Endothelial cell of umbilical vein (primary cell): Measurements from ENCODE around the gene KDM4E. TPM values are rescaled to one million over a fixed set of nuclear protein-coding genes. Genes with fewer than 3 reads are reported as not detected.

Experiments used
- BruUV-seq: library from RNA; stranded (reverse); fragments of 400-500 nt; replicated peaks from 2 replicates; lab custom pipeline; 2021; lab: Mats Ljungman, UMichigan
- CTCF ChIA-PET: fragments of 300-600, 350-600 bp; sonication (Branson Sonifier 250); formaldehyde crosslinking; loops from one replicate; lab custom pipeline; 2021; ENCODE audit warnings: antibody characterized with exemption, inconsistent platforms; lab: Charles Lee
- POLR2A ChIA-PET: fragments of 300-600, 350-600 bp; sonication (Branson Sonifier 250); formaldehyde crosslinking; loops from one replicate; lab custom pipeline; 2021; ENCODE audit warnings: antibody characterized with exemption, inconsistent platforms; lab: Charles Lee
- DNase-seq: peaks from one replicate; pipeline ENCODE4 v3.0.0-alpha.2; 2011; ENCODE audit warnings: low read depth, low spot score
- FAIRE-seq: peaks from 2 replicates; lab custom pipeline; 2011; peaks lifted over from hg19 to GRCh38; lab: Jason Lieb, UNC
- H2AFZ ChIP-seq: 2 replicates; pipeline ENCODE4 v1.6.0; 2012; ENCODE audit warnings: low read depth, low read length, control low read depth, inconsistent platforms
- H3K27ac ChIP-seq: 2 replicates; pipeline ENCODE4 v1.5.1; 2011; ENCODE audit warnings: low read depth, mild to moderate bottlenecking, control low read depth, low read length, moderate library complexity; ENCODE audit not compliant: insufficient read depth
- H3K27me3 ChIP-seq, 2 experiments: 2 replicates each; pipeline versions ENCODE4 v1.6.0 to v1.6.1; 2011; ENCODE audit warnings: low read length in 2 of 2, mixed read lengths in 1 of 2; ENCODE audit not compliant: control insufficient read depth in 2 of 2, insufficient read depth in 2 of 2
- H3K36me3 ChIP-seq, 2 experiments: 2 replicates in 1 of 2; 3 replicates in 1 of 2; pipeline ENCODE4 v1.5.1; 2011; ENCODE audit warnings: low read length in 2 of 2, mild to moderate bottlenecking in 1 of 2, moderate library complexity in 1 of 2; ENCODE audit not compliant: control insufficient read depth in 2 of 2, insufficient read depth in 2 of 2; ENCODE audit errors: extremely low read depth in 1 of 2
- H3K4me1 ChIP-seq: 3 replicates; pipeline ENCODE4 v1.5.1; 2011; ENCODE audit warnings: mild to moderate bottlenecking, low read length; ENCODE audit not compliant: control insufficient read depth, insufficient read depth; ENCODE audit errors: extremely low read depth
- H3K4me2 ChIP-seq: 2 replicates; pipeline ENCODE4 v1.6.1; 2011; ENCODE audit warnings: low read length, control low read depth, mixed read lengths; ENCODE audit not compliant: insufficient read depth
- H3K4me3 ChIP-seq, 3 experiments: fragments of 200-600 bp in 1 of 3; sonication (generic), shearing (Covaris generic) in 1 of 3; replicated peaks in 1 of 3; 2 replicates each; pipeline ENCODE4 v1.5.1; 2011 to 2016; ENCODE audit warnings: control low read depth in 3 of 3, low read length in 3 of 3, mild to moderate bottlenecking in 2 of 3, inconsistent platforms in 1 of 3, low read depth in 1 of 3, moderate library complexity in 1 of 3; ENCODE audit not compliant: insufficient read depth in 1 of 3
- H3K79me2 ChIP-seq: 2 replicates; pipeline ENCODE4 v1.6.0; 2012; ENCODE audit warnings: low read length, inconsistent platforms; ENCODE audit not compliant: control insufficient read depth, insufficient read depth
- H3K9ac ChIP-seq: replicated peaks from 2 replicates; pipeline ENCODE3; 2011; ENCODE audit warnings: low read length, control low read depth; ENCODE audit not compliant: insufficient read depth; ENCODE audit errors: extremely low read depth
- H3K9me1 ChIP-seq: replicated peaks from 3 replicates; pipeline ENCODE4 v1.6.0; 2011; ENCODE audit warnings: mild to moderate bottlenecking, low read length; ENCODE audit not compliant: control insufficient read depth, insufficient read depth; ENCODE audit errors: extremely low read depth
- H3K9me3 ChIP-seq: replicated peaks from 2 replicates; pipeline ENCODE4 v1.5.1; 2012; ENCODE audit warnings: low read length, inconsistent platforms; ENCODE audit not compliant: control insufficient read depth, insufficient read depth
- H4K20me1 ChIP-seq: replicated peaks from 2 replicates; pipeline ENCODE3; 2011; ENCODE audit warnings: mild to moderate bottlenecking, low read length; ENCODE audit not compliant: control insufficient read depth, insufficient read depth; ENCODE audit errors: extremely low read depth
- EZH2 ChIP-seq: IDR thresholded peaks from 2 replicates; pipeline ENCODE4 v1.6.1; 2012; ENCODE audit warnings: borderline replicate concordance, low read depth, mild to moderate bottlenecking, moderate library complexity, low read length, inconsistent platforms; ENCODE audit not compliant: severe bottlenecking
- FOS ChIP-seq: IDR thresholded peaks from 2 replicates; pipeline ENCODE4 v1.6.1; 2011; ENCODE audit warnings: mild to moderate bottlenecking, low read length, moderate library complexity, borderline replicate concordance; ENCODE audit not compliant: insufficient read depth
- GATA2 ChIP-seq: IDR thresholded peaks from 2 replicates; pipeline ENCODE4 v1.7.0; 2011; ENCODE audit warnings: low read depth, mild to moderate bottlenecking, moderate library complexity, mixed read lengths, low read length; ENCODE audit not compliant: insufficient read length, insufficient read depth
- JUN ChIP-seq: IDR thresholded peaks from 2 replicates; pipeline ENCODE4 v1.6.1; 2011; ENCODE audit warnings: borderline replicate concordance, low read depth; ENCODE audit not compliant: insufficient read length, insufficient read depth
- MYC ChIP-seq: IDR thresholded peaks from one replicate; pipeline ENCODE4 v1.6.1; 2011; ENCODE audit warnings: mild to moderate bottlenecking, low read depth, low read length
- POLR2A ChIP-seq: IDR thresholded peaks from 2 replicates; pipeline ENCODE4 v1.6.1; 2012; ENCODE audit warnings: low read depth, mild to moderate bottlenecking, control low read depth, low read length
- POLR2AphosphoS5 ChIP-seq: IDR thresholded peaks from 2 replicates; pipeline ENCODE4 v1.6.1; 2012; ENCODE audit warnings: low read depth, mild to moderate bottlenecking, control low read depth, low read length, moderate library complexity; ENCODE audit not compliant: insufficient read depth
- dilution Hi-C: fragments of 300-500 bp; cut with MboI; formaldehyde crosslinking; loops from one replicate; pipeline ENCODE4 v1.15.0; 2019; ENCODE audit warnings: low sequenced_read_pairs; ENCODE audit not compliant: extremely low pct_ligation_motif_present
- intact Hi-C: fragments of 100-400 bp; cut with micrococcal nuclease; formaldehyde crosslinking; loops from one replicate; pipeline ENCODE4 v1.10.0; 2022
- polyA plus RNA-seq, 4 experiments: library from polyadenylated mRNA; depleted of rRNA in 3 of 4; stranded (reverse) in 3 of 4; unstranded in 1 of 4; fragments of >200 nt; gene quantifications; 2 replicates each; pipeline versions ENCODE4 v1.2.1 to v1.2.3, GENCODE V29; 2011 to 2012; ENCODE audit warnings: missing spikeins in 1 of 4
- total RNA-seq: library from RNA; stranded (reverse); gene quantifications from 2 replicates; pipeline ENCODE4 v1.2.3, GENCODE V29; 2021
- TF ChIP-seq, protein P1 (sequence below), 2 donors: IDR thresholded peaks; 1 replicate in 1 of 2; 2 replicates in 1 of 2; pipeline ENCODE4 v1.5.1; 2011; ENCODE audit warnings: low read length in 2 of 2, mild to moderate bottlenecking in 2 of 2, moderate library complexity in 2 of 2, control low read depth in 1 of 2, inconsistent platforms in 1 of 2, low read depth in 1 of 2; ENCODE audit not compliant: insufficient read depth in 1 of 2; ENCODE audit errors: extremely low read depth in 1 of 2
- TF ChIP-seq, protein P2 (sequence below): IDR thresholded peaks from 2 replicates; pipeline ENCODE4 v1.6.1; 2011; ENCODE audit not compliant: insufficient read depth, insufficient read length

The KDM4E gene
- total and polyA plus RNA-seq, 2 donors (not counting 3 experiments of a cell fraction or from before 2014, with no cell fraction given): not detected

DNA sequence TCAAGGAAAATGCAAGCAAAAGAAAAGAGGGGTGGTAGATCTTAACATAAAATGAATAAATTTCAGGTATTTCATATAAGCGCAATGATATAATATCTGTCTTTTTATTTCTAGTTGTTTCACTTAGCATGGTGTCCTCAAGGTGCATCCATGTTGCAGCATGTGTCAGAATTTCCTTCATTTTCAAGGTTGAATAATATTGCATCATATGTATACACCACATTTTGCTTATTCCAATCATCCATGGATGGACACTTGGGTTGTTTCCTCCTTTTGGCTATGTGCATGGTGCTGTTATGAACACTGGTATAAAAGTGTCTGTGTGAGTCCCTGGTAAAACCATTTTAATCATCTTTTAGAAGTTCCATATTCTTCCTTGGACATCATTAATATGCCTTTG lies 17.2 kb downstream of the KDM4E start:
- H3K27ac ChIP-seq: no peak overlapping the region
- intact Hi-C loops (no loop called here), dilution Hi-C loops (no loop called here)
- no peaks in the 10 kb centered on the region for H4K20me1 ChIP-seq
- peaks cover 13 to 30% of the 10 kb centered on the region in 2 experiments for H3K27me3 ChIP-seq
- FAIRE-seq (no peak), DNase-seq (no peak)
- TF ChIP-seq POLR2AphosphoS5: no peak
- TF ChIP-seq POLR2A: no peak
- TF ChIP-seq, protein P1, sequence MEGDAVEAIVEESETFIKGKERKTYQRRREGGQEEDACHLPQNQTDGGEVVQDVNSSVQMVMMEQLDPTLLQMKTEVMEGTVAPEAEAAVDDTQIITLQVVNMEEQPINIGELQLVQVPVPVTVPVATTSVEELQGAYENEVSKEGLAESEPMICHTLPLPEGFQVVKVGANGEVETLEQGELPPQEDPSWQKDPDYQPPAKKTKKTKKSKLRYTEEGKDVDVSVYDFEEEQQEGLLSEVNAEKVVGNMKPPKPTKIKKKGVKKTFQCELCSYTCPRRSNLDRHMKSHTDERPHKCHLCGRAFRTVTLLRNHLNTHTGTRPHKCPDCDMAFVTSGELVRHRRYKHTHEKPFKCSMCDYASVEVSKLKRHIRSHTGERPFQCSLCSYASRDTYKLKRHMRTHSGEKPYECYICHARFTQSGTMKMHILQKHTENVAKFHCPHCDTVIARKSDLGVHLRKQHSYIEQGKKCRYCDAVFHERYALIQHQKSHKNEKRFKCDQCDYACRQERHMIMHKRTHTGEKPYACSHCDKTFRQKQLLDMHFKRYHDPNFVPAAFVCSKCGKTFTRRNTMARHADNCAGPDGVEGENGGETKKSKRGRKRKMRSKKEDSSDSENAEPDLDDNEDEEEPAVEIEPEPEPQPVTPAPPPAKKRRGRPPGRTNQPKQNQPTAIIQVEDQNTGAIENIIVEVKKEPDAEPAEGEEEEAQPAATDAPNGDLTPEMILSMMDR (IDR thresholded peaks at IDR 0.05; ENCODE audit: extremely low read depth in 1 of 2, insufficient read depth in 1 of 2, low read depth in 1 of 2, low read length in 2 of 2): no peak
- TF ChIP-seq JUN: no peak
- no peak for TF ChIP-seq GATA2
- no peak for TF ChIP-seq EZH2
- TF ChIP-seq MYC: no peak
- TF ChIP-seq, protein P2, sequence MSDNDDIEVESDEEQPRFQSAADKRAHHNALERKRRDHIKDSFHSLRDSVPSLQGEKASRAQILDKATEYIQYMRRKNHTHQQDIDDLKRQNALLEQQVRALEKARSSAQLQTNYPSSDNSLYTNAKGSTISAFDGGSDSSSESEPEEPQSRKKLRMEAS: no peak
- no peak for TF ChIP-seq FOS
- POLR2A ChIA-PET: no interaction called here
- no peaks in the 10 kb centered on the region for H3K9me3 ChIP-seq
- CTCF ChIA-PET: no interaction called here
- H3K9ac ChIP-seq: no peak overlapping the region
- H3K36me3 ChIP-seq: no peaks in the 10 kb centered on the region
- no peak overlapping the region for H3K4me3 ChIP-seq
- no peaks in the 10 kb centered on the region for H3K4me1 ChIP-seq
- H3K9me1 ChIP-seq: no peaks in the 10 kb centered on the region
- H2AFZ ChIP-seq: no peak overlapping the region
- H3K79me2 ChIP-seq: no peaks in the 10 kb centered on the region
- no TSS peak for BruUV-seq
- H3K4me2 ChIP-seq: no peak overlapping the region
